Hindlimb muscle (tissue), 1 donor: ENCODE measurements around the gene FLRT1. TPM values are rescaled to one million over a fixed set of nuclear protein-coding genes. Genes with fewer than 3 reads are reported as not detected.

Source experiments
- DNase-seq: peaks from one replicate; pipeline ENCODE4 v3.0.0-alpha.2; 2013
- polyA plus RNA-seq: library from polyadenylated mRNA; unstranded; fragments of 120-200 nt; gene quantifications from one replicate; pipeline ENCODE4 v1.2.1, GENCODE V29; 2013; ENCODE audit not compliant: insufficient read length

The FLRT1 gene
- polyA plus RNA-seq, 1 donor, result 2.8 TPM

- DNase-seq, result no peak
Observed at GRCh38 chr11:64007160-64007628, 28.5 kb upstream of the FLRT1 start.

DNA sequence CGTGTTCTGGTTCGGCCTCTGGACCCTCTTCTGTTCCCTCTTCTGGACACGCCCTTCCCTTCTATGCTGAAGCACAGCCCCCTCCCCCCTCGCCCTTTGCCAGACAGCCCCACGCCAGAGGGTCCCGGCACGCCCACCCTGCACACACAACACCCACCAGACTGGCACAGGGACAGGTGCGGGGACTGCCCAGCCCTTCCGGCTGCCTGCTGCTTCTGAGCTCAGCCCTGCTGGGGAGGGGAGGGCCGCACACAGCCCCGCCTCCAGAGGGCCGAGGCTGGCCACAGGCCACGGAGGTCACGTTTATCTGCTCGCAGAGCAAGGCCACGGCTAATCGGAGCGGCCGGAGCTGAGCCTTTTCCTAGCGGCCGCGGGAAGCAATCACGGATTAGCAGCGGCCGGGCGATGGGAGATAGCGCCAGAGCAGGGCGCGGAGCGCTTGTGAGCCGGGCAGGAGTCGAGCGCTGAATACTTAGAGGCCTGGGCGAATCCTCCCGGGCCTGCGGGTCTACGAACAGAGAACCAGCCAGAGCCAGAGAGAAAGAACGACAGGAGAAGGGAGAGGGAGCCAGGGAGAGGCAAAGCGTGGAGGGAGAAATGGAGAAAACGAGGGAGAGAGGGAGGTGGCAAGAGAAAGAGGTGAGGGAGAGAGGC lies 28.0 kb upstream of the FLRT1 start:
- DNase-seq, result peak; percentile 65

DNA sequence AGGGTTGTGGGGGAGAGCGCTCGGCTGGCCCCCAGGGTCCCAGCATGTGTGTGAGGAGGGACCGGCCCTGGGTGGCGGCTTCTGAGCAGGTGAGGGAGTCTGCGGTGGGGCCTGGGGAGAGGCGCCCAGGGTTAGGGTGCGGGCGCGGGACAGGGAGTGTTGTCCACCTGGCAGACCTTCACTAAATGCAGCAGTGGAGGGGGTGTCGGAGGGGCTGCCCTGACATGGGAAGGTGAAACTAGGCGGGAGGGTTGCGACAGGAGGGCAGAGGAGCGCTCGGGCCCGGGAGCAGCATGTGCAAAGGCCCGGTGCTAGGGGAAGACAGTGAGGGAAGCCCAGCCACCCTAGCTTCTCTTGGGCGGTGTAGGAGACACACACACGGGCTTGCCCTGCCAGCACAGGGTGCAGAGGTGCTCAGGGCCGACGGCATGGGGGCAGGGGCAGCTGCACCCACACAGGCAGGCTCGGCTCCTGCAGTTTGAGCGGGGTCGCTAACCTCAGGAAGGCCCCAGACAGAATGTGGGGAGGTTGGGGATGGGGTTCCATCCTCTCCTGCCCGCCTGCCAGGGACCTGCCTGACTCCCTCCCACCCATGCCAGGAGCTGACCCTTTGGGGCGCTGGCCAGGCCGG lies 27.3 kb upstream of the FLRT1 start:
- DNase-seq, result no peak

DNA sequence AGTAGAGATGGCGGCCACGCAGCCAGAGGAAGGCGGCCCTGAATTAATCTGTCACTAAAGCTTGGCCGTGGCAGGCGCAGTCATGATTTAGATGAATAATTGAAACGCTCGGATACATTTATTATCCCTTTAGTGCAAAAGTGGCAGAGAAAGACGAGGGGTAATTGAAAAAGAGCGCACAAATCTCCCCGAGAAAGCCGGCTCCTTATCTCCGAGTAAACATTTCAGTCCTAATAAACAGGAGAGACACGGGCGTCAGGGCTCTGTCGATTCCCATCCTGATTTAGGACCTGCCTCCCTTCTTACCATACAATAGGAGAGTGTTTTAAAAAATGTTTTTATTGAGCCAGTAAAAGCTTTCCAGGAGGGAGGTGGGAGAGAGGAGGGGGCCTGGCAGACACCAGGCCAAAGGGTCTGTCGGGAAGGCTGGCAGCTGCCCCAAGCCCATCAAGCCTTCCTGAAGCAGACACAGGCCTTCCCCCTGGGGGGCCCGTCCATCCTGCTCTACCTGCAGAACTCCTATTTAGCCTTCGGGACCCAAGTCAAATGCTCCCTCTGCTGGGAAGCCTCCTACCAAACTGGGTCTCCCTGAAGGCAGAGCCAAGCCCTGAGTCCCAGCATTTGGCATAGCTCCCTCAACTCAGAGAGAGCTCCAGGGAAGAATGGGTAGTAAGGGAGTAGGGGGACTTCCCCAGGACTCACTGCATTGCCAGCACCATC lies 26.7 kb upstream of the FLRT1 start:
- no peak for DNase-seq

GRCh38 chr11:64009710-64010109 lies 26.0 kb upstream of the FLRT1 start:
- no peak for DNase-seq

GRCh38 chr11:64010783-64011182 lies 24.9 kb upstream of the FLRT1 start:
- DNase-seq, result no peak

DNA sequence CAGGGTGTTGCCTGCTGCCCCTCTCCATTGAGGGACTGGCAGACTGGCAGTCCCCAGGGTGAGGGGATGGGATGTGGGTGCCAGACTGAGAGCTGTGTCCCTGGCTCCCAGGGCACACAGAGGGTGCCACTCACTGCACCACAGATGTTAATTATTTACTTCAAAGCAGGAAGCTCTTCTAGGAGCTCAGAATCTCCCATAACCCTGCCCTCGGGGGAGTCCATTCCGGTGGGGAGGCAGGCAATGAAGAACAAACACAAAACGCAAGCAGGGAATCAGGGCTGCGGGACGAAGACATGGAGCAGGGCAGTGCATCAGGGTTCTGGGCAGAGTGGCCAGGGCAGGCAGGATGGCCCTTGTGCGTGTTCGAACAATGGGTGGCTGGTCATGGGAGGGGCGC lies 24.4 kb upstream of the FLRT1 start:
- DNase-seq, result no peak

- no peak for DNase-seq
Observed at GRCh38 chr11:64013141-64013896, 22.4 kb upstream of the FLRT1 start.

GRCh38 chr11:64014356-64014755 lies 21.4 kb upstream of the FLRT1 start:
- no peak for DNase-seq

DNA sequence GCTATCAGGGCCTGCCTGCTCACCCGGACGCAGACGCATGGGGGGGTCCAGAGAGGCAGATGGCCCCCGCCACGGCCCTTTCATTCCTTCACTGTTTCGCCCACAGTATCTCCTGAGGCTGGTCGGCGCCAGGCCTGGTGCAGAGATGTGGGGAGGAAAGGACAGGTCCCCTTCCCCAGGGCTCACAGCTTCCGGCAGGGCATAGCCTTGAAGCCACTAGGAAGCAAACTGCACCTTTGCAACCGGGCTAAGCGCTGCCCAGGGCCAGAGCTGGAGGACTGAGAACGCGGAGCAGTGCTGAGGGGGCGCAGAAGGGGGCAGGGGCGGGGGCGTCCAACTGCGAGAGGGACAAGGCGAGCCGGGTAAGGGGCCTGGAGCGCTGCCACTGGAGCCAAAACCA lies 20.2 kb upstream of the FLRT1 start:
- DNase-seq, result no peak

GRCh38 chr11:64015935-64016845 lies 19.5 kb upstream of the FLRT1 start:
- DNase-seq, result no peak

GRCh38 chr11:64017945-64018224 lies 17.8 kb upstream of the FLRT1 start:
- DNase-seq, result no peak

DNA sequence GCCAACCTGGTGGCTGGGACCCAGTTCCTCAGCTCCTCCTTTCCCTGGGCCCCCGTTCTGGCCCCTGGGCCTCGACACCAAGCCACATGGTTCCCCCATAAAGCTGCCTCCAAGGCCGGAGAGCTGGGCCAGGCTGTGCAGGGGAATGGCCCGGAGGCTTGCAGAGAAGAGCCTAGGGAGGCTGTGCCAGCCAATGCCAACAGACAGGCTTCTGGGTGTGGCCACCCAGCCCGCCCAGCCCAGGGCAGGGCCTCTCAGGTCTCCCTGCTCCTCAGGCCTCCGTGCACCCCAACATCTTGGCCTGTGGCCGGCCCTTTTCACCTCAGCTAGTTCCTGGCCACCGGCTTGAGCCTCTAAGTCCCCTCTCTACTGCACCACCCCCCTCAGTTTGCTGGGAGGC lies 17.4 kb upstream of the FLRT1 start:
- no peak for DNase-seq

GRCh38 chr11:64019106-64020037 lies 16.4 kb upstream of the FLRT1 start:
- no peak for DNase-seq

DNA sequence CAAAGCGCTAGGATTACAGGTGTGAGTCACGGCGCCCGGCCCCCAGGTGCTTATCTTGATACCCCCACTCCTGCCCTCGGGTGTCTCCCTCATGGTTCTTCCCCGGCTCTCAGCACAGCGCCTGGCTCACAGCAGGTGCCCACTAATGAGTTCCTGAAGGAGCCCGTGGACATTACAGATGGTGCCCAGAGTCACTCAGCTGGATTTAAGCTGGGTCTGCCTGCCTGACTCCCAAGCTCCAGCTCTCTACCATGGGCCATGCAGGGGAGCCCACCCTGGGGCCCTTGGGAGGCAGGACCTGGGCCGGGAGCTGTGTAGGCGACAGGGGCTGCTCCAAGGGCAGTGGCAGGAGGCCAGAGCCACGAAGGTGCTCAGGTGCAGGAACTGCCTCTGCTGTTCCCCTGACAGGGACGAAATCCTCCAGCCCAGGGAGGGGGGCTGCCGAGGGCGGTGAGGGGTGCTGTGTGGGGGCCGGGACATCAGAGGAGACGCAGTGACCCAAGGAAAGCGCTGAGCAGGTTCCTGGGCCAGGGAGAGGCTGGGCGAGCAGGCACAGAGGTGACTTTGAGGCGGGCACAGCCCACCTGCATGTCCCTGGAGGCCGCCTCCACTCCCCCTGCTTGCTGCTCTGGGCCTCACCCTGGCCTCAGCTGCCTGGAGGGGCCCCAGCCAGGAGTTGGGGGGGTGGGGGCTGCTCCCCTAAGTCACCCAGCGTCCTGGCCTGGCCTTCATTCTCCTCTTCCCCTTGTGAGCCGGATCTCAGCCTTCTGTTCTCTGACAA lies 14.6 kb upstream of the FLRT1 start:
- no peak for DNase-seq

DNA sequence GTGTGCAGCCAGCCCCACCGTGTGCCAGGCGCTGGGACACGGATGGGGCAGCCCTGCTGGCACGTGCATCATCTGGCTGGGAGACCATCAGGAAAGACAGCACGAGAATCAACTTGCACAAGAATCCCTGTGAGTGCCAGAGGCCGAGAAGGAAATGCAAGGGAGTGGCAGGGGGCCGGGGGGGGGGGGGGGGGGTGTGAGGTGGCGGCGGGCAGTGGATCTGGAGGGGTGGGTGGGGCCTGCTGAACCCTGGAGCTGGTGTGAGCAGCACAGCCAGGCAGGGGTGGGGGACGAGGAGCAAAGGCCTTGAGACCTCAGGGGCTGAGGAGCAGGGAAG lies 14.0 kb upstream of the FLRT1 start:
- DNase-seq, result no peak

- DNase-seq, result no peak
Observed at GRCh38 chr11:64022125-64022784, 13.5 kb upstream of the FLRT1 start.

- DNase-seq, result no peak
Observed at GRCh38 chr11:64023712-64024710, 11.7 kb upstream of the FLRT1 start.

DNA sequence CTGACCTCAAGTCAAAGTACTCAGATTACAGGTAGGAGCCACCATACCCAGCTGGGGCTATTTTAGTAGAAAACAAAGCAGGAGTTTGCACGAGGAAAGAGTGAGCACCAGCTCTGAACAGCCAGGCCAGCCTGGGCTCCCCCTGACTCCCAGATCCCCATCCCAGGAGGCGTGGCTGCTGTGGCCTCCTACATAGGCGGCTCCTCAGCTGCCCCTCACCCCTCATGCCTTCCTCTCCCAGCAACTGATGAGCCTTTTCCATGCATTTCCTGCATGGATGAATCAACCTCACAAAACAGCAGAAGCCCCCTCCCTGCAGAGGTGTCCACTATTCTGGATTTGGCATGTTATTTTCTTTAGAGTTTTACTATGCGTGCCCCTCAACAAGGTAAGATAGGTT lies 10.5 kb upstream of the FLRT1 start:
- no peak for DNase-seq
